ENCODE data around the gene MGAT5. TPM values are rescaled to one million over a fixed set of nuclear protein-coding genes. Genes with fewer than 3 reads are reported as not detected.

MGAT5 gene
- total RNA-seq, 1 donor from 2014 or later = 37.6 TPM

- H3K4me3 ChIP-seq (ENCODE audit: low read length in 3 of 3) = no peak overlapping the region
- H3K27ac ChIP-seq (ENCODE audit: low read depth, low read length) = no peak overlapping the region
- H3K27me3 ChIP-seq (ENCODE audit: control insufficient read depth in 3 of 3, insufficient read depth in 3 of 3, low read length in 3 of 3) = no peaks in the 10 kb centered on the region
- H3K36me3 ChIP-seq (ENCODE audit: control insufficient read depth in 3 of 3, insufficient read depth in 3 of 3, low read length in 3 of 3) = no peaks in the 10 kb centered on the region
- peaks cover 0 to 23% (median 2%) of the 10 kb centered on the region in 3 donors for H3K4me1 ChIP-seq (ENCODE audit: control insufficient read depth in 3 of 3, insufficient read depth in 3 of 3, low read length in 3 of 3)
- no peak overlapping the region for H3K9ac ChIP-seq (ENCODE audit: low read depth in 1 of 3, low read length in 3 of 3)
- H3K9me3 ChIP-seq (ENCODE audit: control insufficient read depth in 3 of 3, low read length in 3 of 3) = no peaks in the 10 kb centered on the region
Observed at GRCh38 chr2:134217924-134218323, 35.9 kb upstream of the MGAT5 start.

GRCh38 chr2:134218414-134218813 is 35.5 kb upstream of the MGAT5 start:
- H3K4me1 ChIP-seq (ENCODE audit: control insufficient read depth in 3 of 3, insufficient read depth in 3 of 3, low read length in 3 of 3) = peaks cover 0 to 23% (median 2%) of the 10 kb centered on the region in 3 donors
- no peaks in the 10 kb centered on the region for H3K27me3 ChIP-seq (ENCODE audit: control insufficient read depth in 3 of 3, insufficient read depth in 3 of 3, low read length in 3 of 3)
- H3K9me3 ChIP-seq (ENCODE audit: control insufficient read depth in 3 of 3, low read length in 3 of 3) = no peaks in the 10 kb centered on the region
- H3K9ac ChIP-seq (ENCODE audit: low read depth in 1 of 3, low read length in 3 of 3) = no peak overlapping the region
- H3K4me3 ChIP-seq (ENCODE audit: low read length in 3 of 3) = no peak overlapping the region
- no peaks in the 10 kb centered on the region for H3K36me3 ChIP-seq (ENCODE audit: control insufficient read depth in 3 of 3, insufficient read depth in 3 of 3, low read length in 3 of 3)
- H3K27ac ChIP-seq (ENCODE audit: low read depth, low read length) = no peak overlapping the region

DNA sequence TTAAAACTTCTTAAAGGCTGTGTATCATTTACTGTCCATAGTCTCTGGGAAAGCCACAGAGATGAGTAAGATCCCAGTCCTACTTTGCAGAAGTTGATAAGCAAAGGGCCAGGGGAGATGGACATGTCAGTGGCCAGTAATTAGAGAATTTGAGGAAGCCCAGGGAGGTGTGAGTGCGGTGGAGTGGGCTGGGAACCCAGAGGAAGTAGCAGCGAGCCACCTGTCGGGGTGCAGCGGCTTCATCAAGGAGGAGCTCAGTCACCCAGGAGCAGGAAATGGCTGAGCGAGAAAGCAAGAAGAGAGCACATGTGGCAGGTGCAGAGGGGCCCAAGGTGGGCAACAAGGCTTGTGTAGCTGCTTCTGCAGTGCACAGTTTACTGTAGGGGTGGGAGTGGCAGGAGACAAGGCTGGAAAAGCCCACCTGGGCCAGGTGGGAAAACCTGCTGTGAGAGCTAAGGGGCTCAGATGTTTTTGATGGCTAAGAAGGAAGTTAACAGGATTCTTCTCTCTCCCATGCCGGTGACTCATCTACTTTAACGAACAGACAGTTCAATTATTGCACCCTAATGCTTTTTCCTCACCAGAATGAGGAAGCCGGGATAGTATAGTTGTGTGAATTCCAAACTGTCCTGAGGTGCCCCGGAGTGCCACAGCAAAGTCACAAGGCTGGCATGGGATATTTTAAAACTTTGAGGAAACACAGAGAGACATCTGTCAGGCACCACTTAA is 34.8 kb upstream of the MGAT5 start:
- no peaks in the 10 kb centered on the region for H3K9me3 ChIP-seq (ENCODE audit: control insufficient read depth in 3 of 3, low read length in 3 of 3)
- peak overlapping the region; percentile 61 for H3K27ac ChIP-seq (ENCODE audit: low read depth, low read length)
- no peak overlapping the region for H3K9ac ChIP-seq (ENCODE audit: low read depth in 1 of 3, low read length in 3 of 3)
- no peak overlapping the region for H3K4me3 ChIP-seq (ENCODE audit: low read length in 3 of 3)
- H3K27me3 ChIP-seq (ENCODE audit: control insufficient read depth in 3 of 3, insufficient read depth in 3 of 3, low read length in 3 of 3) = no peaks in the 10 kb centered on the region
- no peaks in the 10 kb centered on the region for H3K36me3 ChIP-seq (ENCODE audit: control insufficient read depth in 3 of 3, insufficient read depth in 3 of 3, low read length in 3 of 3)
- peaks cover 0 to 23% (median 2%) of the 10 kb centered on the region in 3 donors for H3K4me1 ChIP-seq (ENCODE audit: control insufficient read depth in 3 of 3, insufficient read depth in 3 of 3, low read length in 3 of 3)

- H3K27ac ChIP-seq (ENCODE audit: low read depth, low read length) = peak overlapping the region; percentile 45
- H3K9ac ChIP-seq (ENCODE audit: low read depth in 1 of 3, low read length in 3 of 3) = no peak overlapping the region
Observed at GRCh38 chr2:134220344-134220974, 33.4 kb upstream of the MGAT5 start.

GRCh38 chr2:134224005-134224404 is 29.9 kb upstream of the MGAT5 start:
- Histone ChIP-seq H3K36me3 (ENCODE audit: control insufficient read depth in 3 of 3, insufficient read depth in 3 of 3, low read length in 3 of 3) (no peaks in the 10 kb centered on the region), H3K4me1 (ENCODE audit: control insufficient read depth in 3 of 3, insufficient read depth in 3 of 3, low read length in 3 of 3) (peaks cover 0 to 14% (median 0%) of the 10 kb centered on the region in 3 donors), H3K9me3 (ENCODE audit: control insufficient read depth in 3 of 3, low read length in 3 of 3) (peaks cover 0 to 3% (median 0%) of the 10 kb centered on the region in 3 donors), H3K27me3 (ENCODE audit: control insufficient read depth in 3 of 3, insufficient read depth in 3 of 3, low read length in 3 of 3) (no peaks in the 10 kb centered on the region), H3K4me3 (ENCODE audit: low read length in 3 of 3) (no peak overlapping the region), H3K27ac (ENCODE audit: low read depth, low read length) (no peak overlapping the region), H3K9ac (ENCODE audit: low read depth in 1 of 3, low read length in 3 of 3) (no peak overlapping the region)

More at GRCh38 chr2:134220344-134220974, 33.4 kb upstream of the MGAT5 start:
- Histone ChIP-seq H3K4me1 (ENCODE audit: control insufficient read depth in 3 of 3, insufficient read depth in 3 of 3, low read length in 3 of 3) (peaks cover 0 to 23% (median 2%) of the 10 kb centered on the region in 3 donors), H3K4me3 (ENCODE audit: low read length in 3 of 3) (no peak overlapping the region), H3K27me3 (ENCODE audit: control insufficient read depth in 3 of 3, insufficient read depth in 3 of 3, low read length in 3 of 3) (no peaks in the 10 kb centered on the region), H3K9me3 (ENCODE audit: control insufficient read depth in 3 of 3, low read length in 3 of 3) (no peaks in the 10 kb centered on the region), H3K36me3 (ENCODE audit: control insufficient read depth in 3 of 3, insufficient read depth in 3 of 3, low read length in 3 of 3) (no peaks in the 10 kb centered on the region)

- H3K9ac ChIP-seq (ENCODE audit: low read depth in 1 of 3, low read length in 3 of 3) = no peak overlapping the region
- peaks cover 0 to 4% (median 0%) of the 10 kb centered on the region in 3 donors for H3K4me1 ChIP-seq (ENCODE audit: control insufficient read depth in 3 of 3, insufficient read depth in 3 of 3, low read length in 3 of 3)
- H3K27ac ChIP-seq (ENCODE audit: low read depth, low read length) = no peak overlapping the region
- H3K4me3 ChIP-seq (ENCODE audit: low read length in 3 of 3) = no peak overlapping the region
- no peaks in the 10 kb centered on the region for H3K27me3 ChIP-seq (ENCODE audit: control insufficient read depth in 3 of 3, insufficient read depth in 3 of 3, low read length in 3 of 3)
- H3K9me3 ChIP-seq (ENCODE audit: control insufficient read depth in 3 of 3, low read length in 3 of 3) = peaks cover 0 to 3% (median 0%) of the 10 kb centered on the region in 3 donors
- H3K36me3 ChIP-seq (ENCODE audit: control insufficient read depth in 3 of 3, insufficient read depth in 3 of 3, low read length in 3 of 3) = no peaks in the 10 kb centered on the region
Observed at GRCh38 chr2:134225173-134225572, 28.7 kb upstream of the MGAT5 start.

GRCh38 chr2:134225841-134226240 is 28.0 kb upstream of the MGAT5 start:
- H3K4me1 ChIP-seq (ENCODE audit: control insufficient read depth in 3 of 3, insufficient read depth in 3 of 3, low read length in 3 of 3) = no peaks in the 10 kb centered on the region
- H3K36me3 ChIP-seq (ENCODE audit: control insufficient read depth in 3 of 3, insufficient read depth in 3 of 3, low read length in 3 of 3) = no peaks in the 10 kb centered on the region
- H3K4me3 ChIP-seq (ENCODE audit: low read length in 3 of 3) = no peak overlapping the region
- peaks cover 0 to 3% (median 0%) of the 10 kb centered on the region in 3 donors for H3K9me3 ChIP-seq (ENCODE audit: control insufficient read depth in 3 of 3, low read length in 3 of 3)
- no peaks in the 10 kb centered on the region for H3K27me3 ChIP-seq (ENCODE audit: control insufficient read depth in 3 of 3, insufficient read depth in 3 of 3, low read length in 3 of 3)
- no peak overlapping the region for H3K9ac ChIP-seq (ENCODE audit: low read depth in 1 of 3, low read length in 3 of 3)
- H3K27ac ChIP-seq (ENCODE audit: low read depth, low read length) = no peak overlapping the region

GRCh38 chr2:134226601-134227000 is 27.3 kb upstream of the MGAT5 start:
- H3K27me3 ChIP-seq (ENCODE audit: control insufficient read depth in 3 of 3, insufficient read depth in 3 of 3, low read length in 3 of 3) = no peaks in the 10 kb centered on the region
- H3K9ac ChIP-seq (ENCODE audit: low read depth in 1 of 3, low read length in 3 of 3) = no peak overlapping the region
- H3K4me3 ChIP-seq (ENCODE audit: low read length in 3 of 3) = no peak overlapping the region
- H3K9me3 ChIP-seq (ENCODE audit: control insufficient read depth in 3 of 3, low read length in 3 of 3) = peaks cover 0 to 3% (median 0%) of the 10 kb centered on the region in 3 donors
- H3K27ac ChIP-seq (ENCODE audit: low read depth, low read length) = no peak overlapping the region
- no peaks in the 10 kb centered on the region for H3K4me1 ChIP-seq (ENCODE audit: control insufficient read depth in 3 of 3, insufficient read depth in 3 of 3, low read length in 3 of 3)
- H3K36me3 ChIP-seq (ENCODE audit: control insufficient read depth in 3 of 3, insufficient read depth in 3 of 3, low read length in 3 of 3) = no peaks in the 10 kb centered on the region

- Histone ChIP-seq H3K27me3 (ENCODE audit: control insufficient read depth in 3 of 3, insufficient read depth in 3 of 3, low read length in 3 of 3) (no peaks in the 10 kb centered on the region), H3K36me3 (ENCODE audit: control insufficient read depth in 3 of 3, insufficient read depth in 3 of 3, low read length in 3 of 3) (no peaks in the 10 kb centered on the region), H3K9me3 (ENCODE audit: control insufficient read depth in 3 of 3, low read length in 3 of 3) (peaks cover 0 to 3% (median 0%) of the 10 kb centered on the region in 3 donors), H3K9ac (ENCODE audit: low read depth in 1 of 3, low read length in 3 of 3) (no peak overlapping the region), H3K27ac (ENCODE audit: low read depth, low read length) (no peak overlapping the region), H3K4me1 (ENCODE audit: control insufficient read depth in 3 of 3, insufficient read depth in 3 of 3, low read length in 3 of 3) (peaks cover 0 to 3% (median 0%) of the 10 kb centered on the region in 3 donors), H3K4me3 (ENCODE audit: low read length in 3 of 3) (no peak overlapping the region)
Observed at GRCh38 chr2:134227666-134228065, 26.2 kb upstream of the MGAT5 start.

- Histone ChIP-seq H3K27ac (ENCODE audit: low read depth, low read length) (no peak overlapping the region), H3K36me3 (ENCODE audit: control insufficient read depth in 3 of 3, insufficient read depth in 3 of 3, low read length in 3 of 3) (no peaks in the 10 kb centered on the region), H3K9me3 (ENCODE audit: control insufficient read depth in 3 of 3, low read length in 3 of 3) (peaks cover 0 to 3% (median 0%) of the 10 kb centered on the region in 3 donors), H3K4me1 (ENCODE audit: control insufficient read depth in 3 of 3, insufficient read depth in 3 of 3, low read length in 3 of 3) (peaks cover 0 to 3% (median 0%) of the 10 kb centered on the region in 3 donors), H3K27me3 (ENCODE audit: control insufficient read depth in 3 of 3, insufficient read depth in 3 of 3, low read length in 3 of 3) (no peaks in the 10 kb centered on the region), H3K9ac (ENCODE audit: low read depth in 1 of 3, low read length in 3 of 3) (no peak overlapping the region), H3K4me3 (ENCODE audit: low read length in 3 of 3) (no peak overlapping the region)
Observed at GRCh38 chr2:134228493-134228903, 25.4 kb upstream of the MGAT5 start.

Data from skeletal muscle tissue (tissue), 4 donors.